Ovary (tissue), 9 donors: Measurements from ENCODE around the gene VDR. TPM values are rescaled to one million over a fixed set of nuclear protein-coding genes. Genes with fewer than 3 reads are reported as not detected.
"Not testable (repeated sequence)": the region's sequence is repeated elsewhere in the genome, so short reads cannot be mapped to it uniquely, and the experiment has no call there.

Experiments
- DNase-seq, 5 donors: peaks; one replicate each; pipeline ENCODE4 v3.0.0-alpha.2; 2019 to 2020
- H3K27ac ChIP-seq, 2 donors: fragments of 200-600 bp; one replicate each; pipeline versions ENCODE4 v1.5.1 to v1.8.0; 2019 to 2022
- H3K27me3 ChIP-seq: fragments of 200-600 bp; one replicate; pipeline ENCODE4 v1.8.0; 2022
- H3K36me3 ChIP-seq: fragments of 200-600 bp; sonication (generic); one replicate; pipeline ENCODE4 v1.5.1; 2019
- H3K4me1 ChIP-seq: one replicate; pipeline ENCODE4 v1.8.1; 2013; ENCODE audit warnings: mild to moderate bottlenecking, moderate library complexity; ENCODE audit not compliant: insufficient read depth
- H3K4me3 ChIP-seq: fragments of 200-600 bp; sonication (generic); one replicate; pipeline ENCODE4 v1.5.1; 2017
- H3K9me3 ChIP-seq, 2 donors: fragments of 200-600 bp in 1 of 2; sonication (generic) in 1 of 2; one replicate each; pipeline versions ENCODE4 v1.5.1 to v1.8.1; 2013 to 2019; ENCODE audit warnings: mild to moderate bottlenecking in 1 of 2, moderate library complexity in 1 of 2
- EP300 ChIP-seq: sonication (generic); formaldehyde crosslinking; IDR thresholded peaks from one replicate; pipeline ENCODE4 v1.6.1; 2017; ENCODE audit warnings: antibody characterized with exemption
- POLR2A ChIP-seq: fragments of 450-650 bp; IDR thresholded peaks from one replicate; pipeline ENCODE4 v1.6.1; 2017; ENCODE audit warnings: antibody characterized with exemption, mild to moderate bottlenecking, moderate library complexity
- WGBS, 3 donors: extraction: QIAGEN DNeasy Blood & Tissue Kit in 1 of 3; methylation state at CpG; one replicate each; pipeline versions ENCODE4 v1.1.5 to v1.1.7; 2013 to 2017; 5-methylcytosine and 5-hydroxymethylcytosine counted together
- intact Hi-C, 4 donors: fragments of 100-400 bp; cut with DNase I; formaldehyde crosslinking; loops; one replicate each; pipeline versions ENCODE4 v1.11.0 to v1.15.1; 2022 to 2023
- polyA plus RNA-seq, 2 donors: library from polyadenylated mRNA; stranded (reverse); fragments of 200-250 nt in 1 of 2; fragments of 350-450 nt in 1 of 2; fragmentation: Illumina TruSeq in 1 of 2; extraction: RNeasy Lipid Tissue Mini Kit (QIAGEN cat#74804) in 1 of 2; gene quantifications; one replicate each; pipeline ENCODE4 v1.2.3, GENCODE V29; 2013 to 2014
- total RNA-seq, 7 donors: library from RNA; depleted of rRNA in 2 of 7; stranded (reverse); fragments of >200 nt in 2 of 7; fragmentation: NEBNext Ultra II Directional in 3 of 7; extraction: Animal tissue kit (Norgen Biotek cat#: 25700) in 3 of 7; gene quantifications; one replicate each; pipeline versions ENCODE4 v1.1.0 to v1.2.4, GENCODE V29; 2016 to 2023
- TF ChIP-seq, protein P1 (sequence below), 3 donors: fragments of 450-650 bp in 2 of 3; fragments of 200-600 bp in 1 of 3; IDR thresholded peaks; one replicate each; pipeline versions ENCODE4 v1.5.1 to v1.8.0; 2016 to 2022; ENCODE audit warnings: antibody characterized with exemption in 3 of 3, mild to moderate bottlenecking in 1 of 3
- donor health status: DM: no; HTN: no; CAD: no; lungs with moderate emphysema.
- donor health status: DM: no; HTN: no; CAD: no.
- donor health status: Bipolar disorder and iron deficiency.
- donor health status: DM: yes; HTN: yes; CAD: no.
- donor health status: DM: no; HTN: no; CAD: no.
- donor health status: DM: yes; HTN: yes; CAD: no.

Gene VDR
- total and polyA plus RNA-seq, 9 donors: 0.31 to 2.7 (median 1.1) TPM

DNA sequence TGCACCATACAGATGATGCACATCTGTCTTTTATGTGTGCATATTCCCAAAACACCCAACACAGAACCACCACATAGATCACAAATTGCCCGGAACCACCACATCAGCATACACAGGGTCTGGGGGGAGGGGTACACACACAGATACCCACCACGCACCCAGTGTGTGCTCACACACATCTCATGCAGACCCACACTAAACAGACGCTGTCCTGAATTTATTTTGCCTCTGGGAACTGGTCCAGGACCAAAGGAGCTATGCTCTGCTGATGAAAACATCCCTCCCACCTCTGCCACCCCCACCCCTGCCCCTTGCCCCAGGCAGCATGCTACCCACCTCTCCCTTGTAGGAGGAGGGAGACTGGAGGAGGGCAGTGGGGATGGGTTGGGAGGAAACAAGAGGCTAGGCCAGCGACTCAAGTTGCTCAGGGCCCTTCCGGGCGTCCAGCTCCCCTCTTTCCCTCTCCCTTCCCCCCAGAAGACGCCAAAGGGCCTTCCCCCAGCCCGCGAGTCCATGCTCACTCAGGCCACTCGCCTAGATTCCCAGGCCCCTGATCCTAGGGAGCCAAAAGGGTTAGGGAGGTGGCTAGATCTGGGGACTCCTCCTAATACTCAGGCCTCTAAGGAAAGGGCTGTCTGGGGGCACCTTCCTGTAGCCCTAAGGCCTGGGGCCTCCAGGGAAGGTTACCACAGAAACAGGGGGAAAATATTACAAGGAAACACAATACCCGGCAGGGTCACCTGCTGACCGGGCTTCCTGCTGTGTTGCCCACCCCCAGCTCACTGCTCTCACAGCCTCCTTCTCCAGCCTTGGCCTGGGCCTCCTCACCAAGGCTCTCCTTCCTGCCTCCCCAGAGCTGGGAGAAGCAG lies 88.2 kb downstream of the VDR start:
- WGBS, 3 donors: 11 to 13% (median 11%) methylated on average over 12 of the region's 12 CpGs
- Histone ChIP-seq H3K27ac (peak overlapping the region; percentile 93 to 96), H3K4me1 (peaks cover 39% of the 10 kb centered on the region), H3K36me3 (no peaks in the 10 kb centered on the region), H3K27me3 (no peaks in the 10 kb centered on the region), H3K4me3 (peak overlapping the region; percentile 81), H3K9me3 (no peaks in the 10 kb centered on the region)
- DNase-seq: peak; percentile 51 to 66 (median 64)
- intact Hi-C loops: loop anchor here in 1 of 4 donors (10.0 kb wide), 1 partner anchor 732 kb away; no protein-coding TSS in a partner anchor
- TF ChIP-seq, protein P1, sequence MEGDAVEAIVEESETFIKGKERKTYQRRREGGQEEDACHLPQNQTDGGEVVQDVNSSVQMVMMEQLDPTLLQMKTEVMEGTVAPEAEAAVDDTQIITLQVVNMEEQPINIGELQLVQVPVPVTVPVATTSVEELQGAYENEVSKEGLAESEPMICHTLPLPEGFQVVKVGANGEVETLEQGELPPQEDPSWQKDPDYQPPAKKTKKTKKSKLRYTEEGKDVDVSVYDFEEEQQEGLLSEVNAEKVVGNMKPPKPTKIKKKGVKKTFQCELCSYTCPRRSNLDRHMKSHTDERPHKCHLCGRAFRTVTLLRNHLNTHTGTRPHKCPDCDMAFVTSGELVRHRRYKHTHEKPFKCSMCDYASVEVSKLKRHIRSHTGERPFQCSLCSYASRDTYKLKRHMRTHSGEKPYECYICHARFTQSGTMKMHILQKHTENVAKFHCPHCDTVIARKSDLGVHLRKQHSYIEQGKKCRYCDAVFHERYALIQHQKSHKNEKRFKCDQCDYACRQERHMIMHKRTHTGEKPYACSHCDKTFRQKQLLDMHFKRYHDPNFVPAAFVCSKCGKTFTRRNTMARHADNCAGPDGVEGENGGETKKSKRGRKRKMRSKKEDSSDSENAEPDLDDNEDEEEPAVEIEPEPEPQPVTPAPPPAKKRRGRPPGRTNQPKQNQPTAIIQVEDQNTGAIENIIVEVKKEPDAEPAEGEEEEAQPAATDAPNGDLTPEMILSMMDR (IDR thresholded peaks at IDR 0.05): no peak
- no peak for TF ChIP-seq POLR2A
- TF ChIP-seq EP300: no peak

DNA sequence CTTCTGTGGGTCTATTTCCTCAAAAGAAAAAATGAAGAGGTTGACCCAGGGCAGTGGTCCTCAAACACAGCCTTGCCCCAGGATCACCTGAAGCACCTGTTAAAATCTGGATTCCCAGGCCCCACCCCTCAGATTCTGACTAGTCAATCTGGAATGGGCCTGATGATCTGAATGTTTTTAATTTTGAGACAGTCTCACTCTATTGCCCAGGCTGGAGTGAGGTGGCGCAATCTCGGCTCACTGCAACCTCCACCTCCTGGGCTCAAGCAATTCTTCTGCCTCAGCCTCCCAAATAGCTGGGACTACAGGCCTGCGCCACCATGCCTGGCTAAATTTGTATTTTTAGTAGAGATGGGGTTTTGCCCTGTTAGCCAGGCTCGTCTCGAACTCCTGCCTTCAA lies 89.3 kb downstream of the VDR start:
- Histone ChIP-seq H3K27ac (peak overlapping the region; percentile 55 to 98), H3K4me1 (peaks cover 39% of the 10 kb centered on the region)
- H3K36me3 ChIP-seq, H3K27me3 ChIP-seq, DNase-seq, H3K4me3 ChIP-seq, H3K9me3 ChIP-seq: not testable (repeated sequence)
- intact Hi-C loops: loop anchor here in 1 of 4 donors (10.0 kb wide), 1 partner anchor 731 kb away; no protein-coding TSS in a partner anchor
- 94 to 97% (median 94%) methylated on average over 5 of the region's 5 CpGs for WGBS, 3 donors

DNA sequence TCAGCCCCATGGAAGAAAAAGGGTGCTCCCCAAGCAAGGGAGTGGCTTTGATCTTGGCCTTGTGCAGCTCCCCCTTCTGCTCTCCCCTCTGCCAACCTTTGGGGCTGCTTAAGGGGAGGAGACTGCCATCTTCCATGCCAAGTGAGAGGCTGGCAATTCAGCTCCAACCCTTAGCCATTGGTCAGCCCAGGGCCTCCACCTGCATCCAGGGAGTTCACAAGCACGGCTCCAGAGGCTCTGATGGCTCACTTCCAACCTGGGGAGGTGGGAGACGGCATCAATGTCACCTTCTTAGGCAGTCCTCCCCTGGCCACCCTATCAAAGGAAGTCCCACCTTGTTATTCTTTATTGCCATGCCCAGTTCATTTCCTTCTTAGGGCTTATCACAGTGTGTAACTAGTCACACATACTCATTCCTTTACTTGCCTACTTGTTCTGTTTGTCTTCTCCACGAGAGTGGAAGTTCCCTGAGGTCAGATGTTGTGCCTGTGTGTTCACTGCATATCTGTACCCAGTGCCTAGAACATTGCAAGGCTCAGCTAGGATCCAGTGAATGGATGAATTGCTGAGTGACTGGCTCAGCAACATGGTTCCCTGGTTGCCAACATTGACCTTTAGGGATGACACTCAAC lies 90.1 kb downstream of the VDR start:
- Histone ChIP-seq H3K9me3 (no peaks in the 10 kb centered on the region), H3K4me1 (peaks cover 43% of the 10 kb centered on the region), H3K4me3 (no peak overlapping the region), H3K36me3 (no peaks in the 10 kb centered on the region), H3K27me3 (no peaks in the 10 kb centered on the region), H3K27ac (peak overlapping the region; percentile 97 to 98)
- WGBS, 3 donors: 59 to 68% (median 66%) methylated on average over 3 of the region's 3 CpGs
- intact Hi-C loops: loop anchor here in 1 of 4 donors (10.0 kb wide), 1 partner anchor 730 kb away; no protein-coding TSS in a partner anchor
- no peak for TF ChIP-seq POLR2A
- TF ChIP-seq EP300: no peak
- TF ChIP-seq, protein P1 (IDR thresholded peaks at IDR 0.05): no peak
- no peak for DNase-seq

DNA sequence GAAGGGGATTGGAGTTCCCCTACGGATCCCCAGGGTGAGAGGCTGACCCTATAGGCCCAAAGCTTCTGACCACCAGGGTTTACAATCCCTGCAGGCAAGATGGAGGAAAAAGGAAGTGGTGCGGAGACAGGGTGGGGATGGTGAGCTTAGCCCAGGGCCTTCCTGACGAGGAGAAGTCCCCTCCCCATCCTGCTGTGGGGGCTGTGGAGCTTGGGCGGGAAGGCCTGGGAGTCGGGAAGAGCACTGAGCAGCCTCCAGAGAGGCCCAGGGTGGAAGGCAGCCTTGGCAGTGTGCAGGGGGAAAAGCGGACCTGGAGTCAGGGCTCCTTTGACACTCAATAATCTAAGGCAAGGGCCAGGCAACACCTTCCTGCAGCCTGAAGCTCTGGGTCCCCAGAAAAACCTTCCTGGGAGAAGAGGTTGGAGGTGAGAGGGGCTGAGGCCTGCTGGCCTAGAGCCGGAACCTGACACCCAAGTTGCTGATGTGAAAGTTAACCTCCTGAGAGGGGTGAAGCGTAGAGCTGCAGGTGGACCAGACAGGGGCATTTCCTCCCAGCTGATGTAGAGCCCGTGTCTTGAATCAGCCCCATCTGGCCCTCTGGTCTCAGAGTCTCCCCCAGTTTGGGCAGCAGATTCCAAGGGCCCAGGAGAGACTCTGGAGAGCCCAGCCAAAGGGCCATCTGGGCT lies 91.1 kb downstream of the VDR start:
- intact Hi-C loops: loop anchor here in 1 of 4 donors (10.0 kb wide), 1 partner anchor 729 kb away; no protein-coding TSS in a partner anchor
- Histone ChIP-seq H3K4me1 (peaks cover 46% of the 10 kb centered on the region), H3K27me3 (no peaks in the 10 kb centered on the region), H3K9me3 (no peaks in the 10 kb centered on the region), H3K36me3 (no peaks in the 10 kb centered on the region), H3K4me3 (peak overlapping the region; percentile 36), H3K27ac (peak overlapping the region; percentile 97 to 98)
- 49 to 55% (median 51%) methylated on average over 9 of the region's 9 CpGs for WGBS, 3 donors
- TF ChIP-seq, protein P1 (IDR thresholded peaks at IDR 0.05): no peak
- TF ChIP-seq POLR2A (no peak), EP300 (no peak)
- DNase-seq: peak in 2 of 5 donors; percentile 47 to 57
